Stimulated activated CD4-positive, alpha-beta T cell treated with anti-CD3 and anti-CD28 coated beads, Interleukin-1b, Interleukin-23, amount 100 ng/mL, for 1 hour (primary cell): ENCODE measurements around the gene POU2F1.
"Not testable (repeated sequence)": the region's sequence is repeated elsewhere in the genome, so short reads cannot be mapped to it uniquely, and the experiment has no call there.

Source experiments
- DNase-seq, 2 donors: peaks; one replicate each; pipeline ENCODE4 v3.0.0-alpha.2; 2020; ENCODE audit warnings: low read depth in 2 of 2

Gene POU2F1

DNA sequence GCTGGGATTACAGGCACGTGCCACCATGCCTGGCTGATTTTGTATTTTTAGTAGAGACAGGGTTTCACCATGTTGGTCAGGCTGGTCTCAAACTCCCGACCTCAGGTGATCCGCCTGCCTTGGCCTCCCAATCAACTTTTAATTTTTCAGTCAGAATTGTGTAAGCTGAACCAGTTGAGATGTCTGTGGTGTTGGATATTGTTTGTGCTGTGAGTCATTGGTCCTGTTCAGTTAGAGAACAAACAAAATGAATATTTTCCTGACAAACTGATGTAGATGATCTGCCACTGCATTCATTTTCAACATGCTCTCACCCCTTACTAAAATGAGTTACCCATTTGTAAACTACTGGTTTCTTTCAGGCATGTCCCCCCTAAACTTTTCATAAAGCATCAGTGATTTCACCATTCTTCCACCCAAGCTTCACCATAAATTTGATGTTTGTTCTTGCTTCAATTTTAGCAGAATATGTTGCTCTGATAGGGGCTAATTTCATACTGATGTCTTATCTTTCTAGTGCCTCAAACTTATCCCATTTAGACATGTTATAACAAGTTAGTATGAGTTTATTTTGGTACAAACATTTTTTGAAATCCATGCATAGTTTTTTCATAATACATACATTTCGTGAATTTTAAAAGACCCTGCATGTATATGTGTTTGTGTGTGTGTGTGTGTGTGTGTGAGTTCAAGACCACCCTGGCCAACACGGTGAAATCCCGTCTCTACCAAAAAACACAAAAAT, 15.2 kb upstream of the POU2F1 start:
- not testable (repeated sequence) for DNase-seq

DNA sequence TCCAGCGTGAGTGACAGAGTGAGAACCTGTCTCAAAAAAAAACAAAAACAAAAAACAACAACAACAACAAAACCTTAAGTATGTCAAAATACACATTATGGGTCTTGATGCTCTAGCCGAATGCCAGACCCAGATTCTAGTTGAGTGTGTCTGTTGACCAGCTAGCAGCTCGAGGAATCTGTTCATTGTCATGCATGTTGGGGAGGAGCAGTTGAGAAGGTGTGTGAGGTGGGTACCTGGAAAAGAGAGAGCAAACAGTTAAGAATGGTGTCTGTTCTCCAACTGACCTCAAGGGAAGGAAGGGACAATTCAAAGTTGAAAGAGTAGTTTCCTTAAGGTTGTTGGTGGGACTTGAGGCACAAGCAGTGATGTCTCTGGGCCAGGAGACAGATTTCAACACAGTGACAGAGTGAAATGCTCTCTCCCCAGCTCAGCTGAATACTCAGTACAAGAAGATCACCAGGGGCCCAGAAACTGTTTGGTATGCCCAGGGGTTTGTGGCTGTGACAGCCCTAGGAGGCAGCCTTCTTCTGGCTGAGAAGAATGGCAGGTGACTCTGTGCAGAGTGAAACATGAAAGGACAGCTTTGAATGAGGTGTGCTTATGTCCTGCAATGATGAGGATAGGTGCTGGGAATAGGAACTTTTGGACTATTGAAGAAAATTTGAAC, 14.4 kb upstream of the POU2F1 start:
- no peak for DNase-seq

GRCh38 chr1:167207940-167208623, 12.6 kb upstream of the POU2F1 start:
- DNase-seq: no peak

GRCh38 chr1:167208624-167208976, 12.1 kb upstream of the POU2F1 start:
- DNase-seq: no peak

DNA sequence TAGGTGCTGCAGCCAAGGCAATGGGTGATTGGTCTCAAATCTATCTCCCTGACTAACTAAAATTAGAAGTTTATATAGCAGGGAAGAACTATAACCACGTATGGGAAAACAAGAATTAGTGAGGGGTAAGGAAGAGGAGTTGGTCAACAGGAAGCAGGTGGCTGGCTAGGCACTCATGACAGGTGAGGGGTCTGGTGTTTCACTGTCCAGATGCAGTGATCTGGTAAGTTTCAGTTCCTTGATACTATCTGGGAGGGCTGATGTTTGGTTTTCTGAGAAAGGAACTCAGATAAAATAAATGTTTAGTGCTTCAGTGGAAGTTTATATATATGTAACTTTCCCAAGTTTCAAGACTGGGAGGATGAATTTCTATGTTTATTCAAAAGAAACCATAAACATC, 11.6 kb upstream of the POU2F1 start:
- DNase-seq: no peak

GRCh38 chr1:167210966-167211674, 9.6 kb upstream of the POU2F1 start:
- DNase-seq: no peak

- DNase-seq: no peak
These were observed 8.7 kb upstream of the POU2F1 start for GRCh38 chr1:167212025-167212424.

GRCh38 chr1:167216809-167217208, 3.9 kb upstream of the POU2F1 start:
- no peak for DNase-seq

DNA sequence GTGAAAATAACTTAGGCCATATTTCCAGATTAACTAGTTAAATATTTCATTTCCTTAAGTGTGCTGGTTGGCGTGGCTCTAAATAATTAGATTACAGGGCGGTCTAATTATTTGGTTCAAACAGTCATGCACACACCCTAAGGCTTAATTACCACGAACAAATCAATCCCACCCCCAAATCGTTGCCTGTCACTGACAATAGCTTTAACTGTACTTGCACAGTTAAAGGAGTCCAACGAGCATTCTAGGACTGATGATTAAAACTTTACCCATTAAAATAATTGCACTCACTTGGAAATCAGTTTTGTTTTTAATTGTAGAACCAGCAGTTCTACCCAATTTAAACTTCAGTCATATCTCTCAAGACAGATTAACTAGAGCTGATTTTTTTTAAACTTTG, 1.5 kb upstream of the POU2F1 start:
- DNase-seq: no peak

GRCh38 chr1:167219646-167220536, 795 bp upstream of the POU2F1 start:
- DNase-seq: peak; percentile 71 to 83

- peak in 1 of 2 donors; percentile 1 for DNase-seq
These were observed 546 bp downstream of the POU2F1 start for GRCh38 chr1:167221126-167221737.

GRCh38 chr1:167221738-167222610, 1.3 kb downstream of the POU2F1 start:
- DNase-seq: peak; percentile 17 to 41

- DNase-seq: no peak
These were observed 2.7 kb downstream of the POU2F1 start for GRCh38 chr1:167223144-167224103.

DNA sequence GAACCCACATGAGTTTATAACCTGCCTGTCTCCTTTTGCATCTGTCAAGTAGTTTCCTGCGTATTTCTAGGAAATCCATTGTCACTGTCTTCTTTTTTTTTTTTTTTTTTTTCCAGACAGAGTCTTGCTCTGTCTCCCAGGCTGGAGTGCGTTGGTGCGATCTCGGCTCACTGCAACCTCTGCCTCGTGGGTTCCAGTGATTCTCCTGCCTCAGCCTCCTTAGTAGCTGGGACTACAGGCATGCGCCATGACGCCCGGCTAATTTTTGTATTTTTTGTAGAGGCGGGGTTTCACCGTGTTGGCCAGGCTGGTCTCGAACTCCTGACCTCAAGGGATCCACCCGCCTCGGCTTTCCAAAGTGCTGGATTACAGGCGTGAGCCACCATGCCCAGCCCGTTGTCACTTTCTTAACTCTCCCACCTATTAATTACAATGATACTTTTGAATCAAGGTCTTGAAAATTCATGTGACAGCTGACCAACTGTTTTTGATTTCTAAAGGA, 4.1 kb downstream of the POU2F1 start:
- not testable (repeated sequence) for DNase-seq

GRCh38 chr1:167225920-167226319, 5.2 kb downstream of the POU2F1 start:
- no peak for DNase-seq

- DNase-seq: no peak
These were observed 7.3 kb downstream of the POU2F1 start for GRCh38 chr1:167227934-167228378.

- no peak for DNase-seq
These were observed 9.2 kb downstream of the POU2F1 start for GRCh38 chr1:167229719-167230385.

- DNase-seq: no peak
These were observed 9.8 kb downstream of the POU2F1 start for GRCh38 chr1:167230437-167230836.
